H1 (cell line): Measurements from ENCODE around the gene FCAMR. TPM values are rescaled to one million over a fixed set of nuclear protein-coding genes. Genes with fewer than 3 reads are reported as not detected.

Experiments used
- CTCF ChIA-PET: fragments of 300-600 bp; sonication (Branson Sonifier 250); formaldehyde crosslinking; loops from one replicate; lab custom pipeline; 2021; ENCODE audit not compliant: partially characterized antibody; lab: Charles Lee
- POLR2A ChIA-PET: fragments of 300-600 bp; sonication (Branson Sonifier 250); formaldehyde crosslinking; loops from one replicate; lab custom pipeline; 2021; ENCODE audit warnings: inconsistent platforms; ENCODE audit not compliant: partially characterized antibody; lab: Charles Lee
- DNase-seq, 2 experiments: peaks; one replicate each; pipeline versions ENCODE4 v3.0.0 to v3.0.0-alpha.2; 2010 to 2022; ENCODE audit warnings: low spot score in 2 of 2, low read depth in 1 of 2, mixed read lengths in 1 of 2
- FAIRE-seq: peaks from 2 replicates; lab custom pipeline; 2011; peaks lifted over from hg19 to GRCh38; lab: Jason Lieb, UNC
- H2AFZ ChIP-seq: 2 replicates; pipeline ENCODE4 v1.8.1; 2012; ENCODE audit warnings: low read length, inconsistent platforms
- H2AK5ac ChIP-seq: 2 replicates; pipeline ENCODE4 v1.6.1; 2013; ENCODE audit warnings: low read depth, low read length
- H2BK120ac ChIP-seq: replicated peaks from 2 replicates; pipeline ENCODE3; 2013; ENCODE audit warnings: low read depth, low read length, inconsistent platforms
- H2BK12ac ChIP-seq: 2 replicates; pipeline ENCODE4 v1.6.1; 2013; ENCODE audit warnings: low read depth, low read length
- H2BK15ac ChIP-seq: 2 replicates; pipeline ENCODE4 v1.6.1; 2013; ENCODE audit warnings: low read length
- H2BK20ac ChIP-seq: 2 replicates; pipeline ENCODE4 v1.6.1; 2013; ENCODE audit warnings: low read length
- H2BK5ac ChIP-seq: 2 replicates; pipeline ENCODE4 v1.6.1; 2013; ENCODE audit warnings: low read depth, low read length
- H3K14ac ChIP-seq: 2 replicates; pipeline ENCODE4 v1.6.1; 2013; ENCODE audit warnings: inconsistent platforms; ENCODE audit not compliant: insufficient read length
- H3K18ac ChIP-seq: 2 replicates; pipeline ENCODE4 v1.6.1; 2013; ENCODE audit warnings: low read length; ENCODE audit errors: extremely low read depth
- H3K23ac ChIP-seq: 2 replicates; pipeline ENCODE4 v1.6.1; 2013; ENCODE audit warnings: inconsistent platforms; ENCODE audit not compliant: insufficient read length
- H3K23me2 ChIP-seq: 2 replicates; pipeline ENCODE4 v1.6.1; 2013; ENCODE audit warnings: low read depth, low read length
- H3K27ac ChIP-seq: 2 replicates; pipeline ENCODE4 v1.6.1; 2011; ENCODE audit warnings: low read depth, low read length, inconsistent platforms
- H3K27me3 ChIP-seq, 4 experiments: replicated peaks in 1 of 4; 1 replicate in 1 of 4; 2 replicates in 3 of 4; pipeline versions ENCODE4 v1.6.1 to v1.8.1; 2011 to 2013; ENCODE audit warnings: low read length in 3 of 4, mild to moderate bottlenecking in 3 of 4, inconsistent platforms in 2 of 4, mixed read lengths in 2 of 4, moderate library complexity in 1 of 4; ENCODE audit not compliant: control insufficient read depth in 3 of 4, insufficient read depth in 3 of 4; ENCODE audit errors: extremely low read depth in 1 of 4
- H3K36me3 ChIP-seq, 4 experiments: 2 replicates each; pipeline versions ENCODE4 v1.6.1 to v1.8.1; 2011 to 2013; ENCODE audit warnings: mild to moderate bottlenecking in 4 of 4, low read length in 3 of 4, moderate library complexity in 2 of 4, control low read depth in 1 of 4, inconsistent platforms in 1 of 4; ENCODE audit not compliant: insufficient read depth in 4 of 4, control insufficient read depth in 2 of 4
- H3K4ac ChIP-seq: replicated peaks from 2 replicates; pipeline ENCODE3; 2013; ENCODE audit warnings: low read length, low read depth, mixed read lengths, inconsistent platforms; ENCODE audit not compliant: insufficient read length
- H3K4me1 ChIP-seq, 4 experiments: replicated peaks in 1 of 4; 1 replicate in 1 of 4; 2 replicates in 3 of 4; pipeline versions ENCODE4 v1.6.1 to v1.8.1; 2011 to 2013; ENCODE audit warnings: low read length in 3 of 4, inconsistent platforms in 2 of 4, mixed read lengths in 1 of 4; ENCODE audit not compliant: insufficient read depth in 4 of 4, control insufficient read depth in 3 of 4
- H3K4me2 ChIP-seq, 2 experiments: 2 replicates each; pipeline versions ENCODE4 v1.6.1 to v1.8.1; 2011 to 2013; ENCODE audit warnings: low read depth in 2 of 2, low read length in 2 of 2, control low read depth in 1 of 2, inconsistent platforms in 1 of 2, mild to moderate bottlenecking in 1 of 2; ENCODE audit not compliant: insufficient read depth in 1 of 2
- H3K4me3 ChIP-seq, 4 experiments: fragments of 200-600, 300-600 bp in 1 of 4; sonication (generic), shearing (Covaris generic), sonication (Bioruptor Twin) in 1 of 4; 2 replicates each; pipeline versions ENCODE4 v1.5.1 to v1.8.1; 2011 to 2016; ENCODE audit warnings: low read length in 4 of 4, low read depth in 3 of 4, control low read depth in 2 of 4, inconsistent platforms in 2 of 4, mild to moderate bottlenecking in 2 of 4, mixed read lengths in 1 of 4, moderate library complexity in 1 of 4; ENCODE audit not compliant: insufficient read depth in 2 of 4; ENCODE audit errors: extremely low read depth in 1 of 4
- H3K56ac ChIP-seq: replicated peaks from 2 replicates; pipeline ENCODE3; 2013; ENCODE audit warnings: low read depth, mild to moderate bottlenecking, mixed read lengths, low read length, inconsistent platforms; ENCODE audit not compliant: insufficient read length
- H3K79me1 ChIP-seq: 2 replicates; pipeline ENCODE4 v1.6.1; 2013; ENCODE audit warnings: low read depth, low read length, control low read depth
- H3K79me2 ChIP-seq, 2 experiments: 2 replicates each; pipeline versions ENCODE4 v1.6.1 to v1.8.1; 2012 to 2013; ENCODE audit warnings: low read length in 2 of 2, mild to moderate bottlenecking in 2 of 2, inconsistent platforms in 1 of 2; ENCODE audit not compliant: insufficient read depth in 2 of 2, control insufficient read depth in 1 of 2
- H3K9ac ChIP-seq, 4 experiments: replicated peaks in 1 of 4; 1 replicate in 1 of 4; 2 replicates in 3 of 4; pipeline versions ENCODE4 v1.6.1 to v1.8.1; 2011 to 2013; ENCODE audit warnings: low read depth in 3 of 4, low read length in 3 of 4, control low read depth in 2 of 4, mild to moderate bottlenecking in 2 of 4, moderate library complexity in 2 of 4, inconsistent platforms in 1 of 4; ENCODE audit errors: extremely low read depth in 1 of 4
- H3K9me3 ChIP-seq, 2 experiments: 2 replicates each; pipeline versions ENCODE4 v1.6.1 to v1.8.1; 2012 to 2013; ENCODE audit warnings: mild to moderate bottlenecking in 2 of 2, moderate library complexity in 2 of 2, control low read depth in 1 of 2, inconsistent platforms in 1 of 2, low read depth in 1 of 2, low read length in 1 of 2, mixed read lengths in 1 of 2; ENCODE audit not compliant: insufficient read depth in 2 of 2
- H4K20me1 ChIP-seq, 2 experiments: replicated peaks in 1 of 2; 2 replicates each; pipeline versions ENCODE3 to v1.8.1; 2011 to 2013; ENCODE audit warnings: inconsistent platforms in 2 of 2, low read length in 2 of 2, mild to moderate bottlenecking in 1 of 2; ENCODE audit not compliant: insufficient read depth in 2 of 2, control insufficient read depth in 1 of 2
- H4K5ac ChIP-seq: 2 replicates; pipeline ENCODE4 v1.6.1; 2013; ENCODE audit warnings: low read length, low read depth, mixed read lengths, inconsistent platforms; ENCODE audit not compliant: insufficient read length
- H4K8ac ChIP-seq: 2 replicates; pipeline ENCODE4 v1.8.0; 2013; ENCODE audit warnings: mild to moderate bottlenecking, moderate library complexity, low read length, inconsistent platforms; ENCODE audit not compliant: insufficient read depth; ENCODE audit errors: extremely low read depth
- H4K91ac ChIP-seq: replicated peaks from 2 replicates; pipeline ENCODE3; 2013; ENCODE audit warnings: low read length, mixed read lengths, inconsistent platforms; ENCODE audit not compliant: insufficient read length
- ATF2 ChIP-seq: IDR thresholded peaks from 2 replicates; pipeline ENCODE4 v1.6.1; 2012; ENCODE audit warnings: low read length, inconsistent platforms
- BCL11A ChIP-seq, 2 experiments: IDR thresholded peaks; one replicate each; pipeline ENCODE4 v1.6.1; 2011; ENCODE audit warnings: low read depth in 2 of 2, low read length in 2 of 2, mild to moderate bottlenecking in 2 of 2
- CHD1 ChIP-seq: IDR thresholded peaks from 2 replicates; pipeline ENCODE4 v1.6.1; 2012; ENCODE audit warnings: low read depth, low read length, improper control_type of control experiment
- JUN ChIP-seq: IDR thresholded peaks from 2 replicates; pipeline ENCODE4 v1.6.1; 2011; ENCODE audit warnings: low read depth, mild to moderate bottlenecking, improper control_type of control experiment, low read length
- MAX ChIP-seq: IDR thresholded peaks from 2 replicates; pipeline ENCODE4 v1.6.1; 2012; ENCODE audit warnings: inconsistent platforms
- NANOG ChIP-seq: IDR thresholded peaks from 2 replicates; pipeline ENCODE4 v1.6.1; 2011; ENCODE audit warnings: low read length, low read depth, mild to moderate bottlenecking, inconsistent platforms; ENCODE audit not compliant: insufficient read depth, poor library complexity, severe bottlenecking
- PHF8 ChIP-seq: fragments of 200-600 bp; sonication (generic); conservative IDR thresholded peaks from 2 replicates; pipeline ENCODE4 v1.7.1; 2012; ENCODE audit warnings: low read depth, mild to moderate bottlenecking, inconsistent platforms, low read length, moderate library complexity
- POLR2AphosphoS5 ChIP-seq: IDR thresholded peaks from 2 replicates; pipeline ENCODE4 v1.6.1; 2011; ENCODE audit warnings: low read depth, low read length
- SP4 ChIP-seq: IDR thresholded peaks from 2 replicates; pipeline ENCODE4 v1.6.1; 2012; ENCODE audit warnings: low read length, inconsistent platforms
- TCF12 ChIP-seq: IDR thresholded peaks from 2 replicates; pipeline ENCODE4 v1.6.1; 2011; ENCODE audit warnings: low read depth, mild to moderate bottlenecking, low read length
- WGBS, 2 experiments: shearing (Covaris generic) in 1 of 2; methylation state at CpG; one replicate each; pipeline versions ENCODE4 v1.1.6 to v1.1.7; 2013 to 2015; ENCODE audit warnings: low lambda C conversion rate in 2 of 2, mixed read lengths in 2 of 2, inconsistent platforms in 1 of 2, low coverage in 1 of 2, missing lambda C conversion rate in 1 of 2; ENCODE audit not compliant: insufficient replicate concordance in 2 of 2, insufficient coverage in 1 of 2, insufficient read length in 1 of 2; ENCODE audit errors: extremely low coverage in 1 of 2, missing lambda C conversion rate in 1 of 2; 5-methylcytosine and 5-hydroxymethylcytosine counted together
- polyA plus RNA-seq, 7 experiments: library from polyadenylated mRNA; depleted of rRNA in 3 of 7; stranded (reverse) in 5 of 7; unstranded in 2 of 7; fragments of >200 nt in 5 of 7; fragments of 200-250 nt in 2 of 7; gene quantifications; 1 replicate in 5 of 7; 2 replicates in 1 of 7; 4 replicates in 1 of 7; pipeline versions ENCODE4 v1.2.1 to v1.2.3, GENCODE V29; 2011 to 2013; ENCODE audit warnings: missing spikeins in 2 of 7, mixed read lengths in 2 of 7
- total RNA-seq: library from RNA; stranded (reverse); fragmentation: NEBNext Ultra II Directional; extraction: Animal tissue kit (Norgen Biotek cat#: 25700); gene quantifications from 2 replicates; pipeline ENCODE4 v1.2.1, GENCODE V29; 2021

The FCAMR gene
- total and polyA plus RNA-seq, 2 of the 8 experiments (the other 6 are each of a cell fraction or from before 2014, with no cell fraction given): not detected

GRCh38 chr1:206908038-206908437, 62.2 kb downstream of the FCAMR start:
- Histone ChIP-seq H3K79me1 (no peaks in the 10 kb centered on the region), H3K79me2 (no peaks in the 10 kb centered on the region), H3K4me3 (no peak overlapping the region), H3K9ac (no peak overlapping the region), H2BK120ac (no peak overlapping the region), H2AK5ac (no peak overlapping the region), H4K8ac (no peak overlapping the region), H2BK15ac (no peak overlapping the region), H3K36me3 (no peaks in the 10 kb centered on the region), H3K4me1 (peaks cover 0 to 7% (median 3%) of the 10 kb centered on the region in 4 experiments; a peak in 4 of 7 replicates), H3K9me3 (no peaks in the 10 kb centered on the region), H4K5ac (no peak overlapping the region), H3K4ac (no peak overlapping the region), H3K4me2 (no peak overlapping the region; a peak in 1 of 4 replicates), H2BK20ac (no peak overlapping the region), H3K27ac (no peak overlapping the region), H4K91ac (no peak overlapping the region), H3K56ac (no peak overlapping the region), H3K23me2 (peaks cover 8% of the 10 kb centered on the region; the same call in 1 of the 2 replicates), H3K27me3 (peaks cover 9 to 34% (median 29%) of the 10 kb centered on the region in 4 experiments), H2BK12ac (no peak overlapping the region), H2BK5ac (no peak overlapping the region), H2AFZ (no peak overlapping the region), H3K18ac (no peak overlapping the region), H3K23ac (no peak overlapping the region), H3K14ac (no peak overlapping the region), H4K20me1 (no peaks in the 10 kb centered on the region)
- CTCF ChIA-PET: interaction anchor here (0.8 to 6.5 kb wide), 35 partner anchors 10 to 274 kb away, joined by 3 to 63 read pairs (median 6); partner anchors contain the start of genes FCMR, IL20 and IL24
- TF ChIP-seq POLR2AphosphoS5 (no peak), JUN (no peak), CHD1 (no peak), BCL11A (IDR thresholded peaks at IDR 0.05; ENCODE audit: low read depth in 2 of 2, low read length in 2 of 2) (no peak), PHF8 (no peak), SP4 (no peak), NANOG (no peak), TCF12 (no peak), ATF2 (no peak), MAX (no peak)
- FAIRE-seq (no peak), DNase-seq (no peak)
- WGBS, 2 experiments: 92% methylated on average over 10 of the region's 10 CpGs; no CpG with 5 or more reads in 1 of the 2 experiments
- POLR2A ChIA-PET: interaction anchor here (1.5 kb wide), 1 partner anchor 272 kb away, joined by 3 read pairs; the partner anchor contains the start of gene DYRK3
